Loucy (cell line): ENCODE measurements around the gene RGS12.

Experiments used
- H2AFZ ChIP-seq: fragments of 200-600 bp; sonication (generic); 2 replicates; pipeline ENCODE4 v1.6.0; 2016; ENCODE audit warnings: antibody characterized with exemption, mild to moderate bottlenecking, low read length, moderate library complexity
- H3F3A ChIP-seq: fragments of 200-600 bp; 2 replicates; pipeline ENCODE4 v1.6.0; 2016; ENCODE audit warnings: antibody characterized with exemption, low read depth, mild to moderate bottlenecking
- H3K27me3 ChIP-seq: fragments of 200-600 bp; sonication (generic); 2 replicates; pipeline ENCODE4 v1.6.1; 2014; ENCODE audit warnings: low read length, mild to moderate bottlenecking; ENCODE audit not compliant: insufficient read depth, poor library complexity, severe bottlenecking
- H3K36me3 ChIP-seq: fragments of 200-600 bp; sonication (generic); 2 replicates; pipeline ENCODE4 v1.6.1; 2016; ENCODE audit warnings: low read length; ENCODE audit not compliant: insufficient read depth
- H3K4me1 ChIP-seq: fragments of 200-600 bp; sonication (generic); 2 replicates; pipeline ENCODE4 v1.5.1; 2014; ENCODE audit warnings: low read length, mild to moderate bottlenecking; ENCODE audit not compliant: insufficient read depth, poor library complexity, severe bottlenecking
- H3K4me2 ChIP-seq: fragments of 200-600 bp; sonication (generic); 2 replicates; pipeline ENCODE4 v1.6.0; 2014; ENCODE audit warnings: antibody characterized with exemption, low read length, low read depth, mild to moderate bottlenecking; ENCODE audit not compliant: poor library complexity, severe bottlenecking
- H3K4me3 ChIP-seq: fragments of 200-600 bp; sonication (generic); 2 replicates; pipeline ENCODE4 v1.5.1; 2014; ENCODE audit warnings: low read length, mild to moderate bottlenecking, mixed read lengths; ENCODE audit not compliant: poor library complexity, severe bottlenecking
- H3K79me2 ChIP-seq: fragments of 200-600 bp; sonication (generic); 2 replicates; pipeline ENCODE4 v1.6.1; 2014; ENCODE audit warnings: low read length; ENCODE audit not compliant: insufficient read depth
- H3K9ac ChIP-seq: fragments of 200-600 bp; sonication (generic); 2 replicates; pipeline ENCODE4 v1.6.0; 2014; ENCODE audit warnings: mild to moderate bottlenecking, low read depth, low read length, moderate library complexity; ENCODE audit not compliant: poor library complexity, severe bottlenecking
- H3K9me2 ChIP-seq: fragments of 200-600 bp; sonication (generic); replicated peaks from 2 replicates; pipeline ENCODE4 v1.6.1; 2016; ENCODE audit warnings: low read depth, low read length, mixed read lengths
- H3K9me3 ChIP-seq: fragments of 200-600 bp; sonication (generic); 2 replicates; pipeline ENCODE4 v1.6.1; 2014; ENCODE audit warnings: mild to moderate bottlenecking, antibody characterized with exemption, low read length, low read depth; ENCODE audit not compliant: insufficient read depth
- H4K20me1 ChIP-seq: fragments of 200-600 bp; sonication (generic); 2 replicates; pipeline ENCODE4 v1.6.0; 2014; ENCODE audit warnings: antibody characterized with exemption, low read length, mild to moderate bottlenecking; ENCODE audit not compliant: insufficient read depth, poor library complexity, severe bottlenecking
- CTCF ChIP-seq: fragments of 200-600 bp; sonication (generic); conservative IDR thresholded peaks from 2 replicates; pipeline ENCODE4 v1.5.1; 2014; ENCODE audit warnings: mild to moderate bottlenecking, antibody characterized with exemption, low read length
- EZH2phosphoT487 ChIP-seq: fragments of 200-600 bp; IDR thresholded peaks from 2 replicates; pipeline ENCODE4 v1.6.1; 2018; ENCODE audit warnings: antibody characterized with exemption, mild to moderate bottlenecking, moderate library complexity, borderline replicate concordance

RGS12 gene

GRCh38 chr4:3255611-3256186 lies 37.1 kb upstream of the RGS12 start:
- Histone ChIP-seq H3K27me3 (no peaks in the 10 kb centered on the region), H3K36me3 (no peaks in the 10 kb centered on the region), H3K4me3 (no peak overlapping the region), H2AFZ (no peak overlapping the region), H4K20me1 (no peaks in the 10 kb centered on the region), H3K4me2 (no peak overlapping the region), H3K79me2 (no peaks in the 10 kb centered on the region), H3F3A (no peaks in the 10 kb centered on the region), H3K9me3 (no peaks in the 10 kb centered on the region), H3K9me2 (no peaks in the 10 kb centered on the region), H3K4me1 (peaks cover 9% of the 10 kb centered on the region), H3K9ac (no peak overlapping the region)
- TF ChIP-seq CTCF (no peak), EZH2phosphoT487 (no peak)

- TF ChIP-seq CTCF, result no peak
- no peak for TF ChIP-seq EZH2phosphoT487
- Histone ChIP-seq H3K4me2 (no peak overlapping the region), H3K4me1 (peaks cover 5% of the 10 kb centered on the region), H3K27me3 (no peaks in the 10 kb centered on the region), H3F3A (no peaks in the 10 kb centered on the region), H2AFZ (no peak overlapping the region), H3K9ac (no peak overlapping the region), H3K36me3 (no peaks in the 10 kb centered on the region), H3K79me2 (no peaks in the 10 kb centered on the region), H3K9me3 (no peaks in the 10 kb centered on the region), H3K9me2 (no peaks in the 10 kb centered on the region), H3K4me3 (no peak overlapping the region), H4K20me1 (no peaks in the 10 kb centered on the region)
These were observed 36.4 kb upstream of the RGS12 start for GRCh38 chr4:3256230-3257102.

- TF ChIP-seq EZH2phosphoT487 (no peak), CTCF (no peak)
- Histone ChIP-seq H3K4me3 (no peak overlapping the region), H3K4me2 (no peak overlapping the region), H3K4me1 (no peaks in the 10 kb centered on the region), H3K9me3 (no peaks in the 10 kb centered on the region), H3F3A (no peaks in the 10 kb centered on the region), H2AFZ (no peak overlapping the region), H3K79me2 (no peaks in the 10 kb centered on the region), H3K9me2 (no peaks in the 10 kb centered on the region), H4K20me1 (no peaks in the 10 kb centered on the region), H3K36me3 (no peaks in the 10 kb centered on the region), H3K9ac (no peak overlapping the region), H3K27me3 (no peaks in the 10 kb centered on the region)
These were observed 35.7 kb upstream of the RGS12 start for GRCh38 chr4:3257103-3257555.
